GM21576 (cell line): ENCODE data around the gene VASP.

Experiments used
- ATAC-seq: cut with Tn5 transposase; IDR thresholded peaks from one replicate; pipeline ENCODE4 v1.9.1; 2021; ENCODE audit warnings: mild to moderate bottlenecking, moderate library complexity; ENCODE audit not compliant: unreplicated experiment

The VASP gene

GRCh38 chr19:45547965-45548609, 40.8 kb downstream of the VASP start:
- no peak for ATAC-seq

DNA sequence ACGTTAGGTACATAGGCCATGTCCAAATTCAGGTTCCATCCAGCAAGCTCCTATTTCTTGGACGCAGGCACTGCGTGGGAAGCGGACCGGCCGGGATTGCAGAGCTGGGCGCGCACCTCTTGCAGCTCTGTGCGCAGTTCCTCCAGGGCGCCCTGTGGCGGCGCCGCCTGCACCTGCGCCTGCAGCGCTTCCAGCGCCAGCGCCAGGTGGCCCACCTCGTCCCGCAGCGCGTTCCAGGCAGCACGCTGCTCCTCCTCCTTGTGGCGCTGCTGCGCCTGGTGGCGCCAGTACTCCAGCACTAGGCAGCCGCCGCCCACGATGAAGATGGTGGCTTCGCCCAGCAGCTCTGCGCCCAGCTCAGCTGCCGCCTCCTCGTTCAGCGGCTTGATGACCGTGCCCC, 46.2 kb downstream of the VASP start:
- ATAC-seq: no peak

DNA sequence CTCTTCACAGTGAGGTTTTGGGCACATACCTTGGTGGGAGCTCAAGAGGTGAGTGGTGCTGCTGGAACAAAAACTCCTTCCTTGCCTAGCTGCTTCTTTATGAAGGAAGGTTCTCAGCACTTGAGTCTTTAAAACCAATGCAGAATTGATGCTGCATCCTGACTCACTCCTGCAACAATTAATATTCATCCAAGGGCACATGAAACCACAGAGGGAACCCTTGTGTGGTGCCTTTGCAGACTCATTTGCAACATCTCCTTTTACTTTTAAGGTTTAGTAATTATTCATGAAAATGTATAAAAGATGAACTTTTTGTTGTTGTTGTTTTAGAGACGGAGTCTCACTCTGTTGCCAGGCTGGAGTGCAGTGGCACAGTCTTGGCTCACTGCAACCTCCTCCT, 47.2 kb downstream of the VASP start:
- ATAC-seq: no peak

GRCh38 chr19:45556835-45557234, 49.6 kb downstream of the VASP start:
- no peak for ATAC-seq

DNA sequence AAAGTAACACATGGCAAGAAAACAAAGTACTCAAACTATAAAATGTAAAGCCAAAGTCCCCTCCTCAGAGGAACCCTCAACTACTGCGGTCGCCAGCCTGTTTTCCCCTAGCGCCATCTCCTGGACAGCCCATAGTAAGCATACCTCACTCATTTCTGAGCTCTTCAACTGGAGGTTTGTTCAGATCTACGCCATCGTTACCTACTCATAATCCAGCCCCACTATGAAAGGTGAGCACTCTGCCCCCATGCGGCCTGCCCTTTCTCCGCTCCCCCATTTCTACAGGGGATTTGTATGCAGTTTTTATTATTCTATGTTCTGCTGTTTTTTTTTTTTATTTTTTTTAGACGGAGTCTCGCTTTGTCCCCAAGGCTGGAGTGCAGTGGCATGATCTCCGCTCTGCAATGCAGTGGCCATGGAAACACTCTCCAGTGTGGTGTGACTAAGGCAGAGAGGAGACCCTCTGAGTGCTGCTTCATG, 51.2 kb downstream of the VASP start:
- ATAC-seq: no peak

GRCh38 chr19:45560038-45560437, 52.8 kb downstream of the VASP start:
- no peak for ATAC-seq

- ATAC-seq: no peak
Observed at GRCh38 chr19:45560686-45561085, 53.4 kb downstream of the VASP start.

- no peak for ATAC-seq
Observed at GRCh38 chr19:45564131-45564780, 57.0 kb downstream of the VASP start.

- no peak for ATAC-seq
Observed at GRCh38 chr19:45567609-45568008, 60.3 kb downstream of the VASP start.

GRCh38 chr19:45568732-45569131, 61.5 kb downstream of the VASP start:
- ATAC-seq: no peak

DNA sequence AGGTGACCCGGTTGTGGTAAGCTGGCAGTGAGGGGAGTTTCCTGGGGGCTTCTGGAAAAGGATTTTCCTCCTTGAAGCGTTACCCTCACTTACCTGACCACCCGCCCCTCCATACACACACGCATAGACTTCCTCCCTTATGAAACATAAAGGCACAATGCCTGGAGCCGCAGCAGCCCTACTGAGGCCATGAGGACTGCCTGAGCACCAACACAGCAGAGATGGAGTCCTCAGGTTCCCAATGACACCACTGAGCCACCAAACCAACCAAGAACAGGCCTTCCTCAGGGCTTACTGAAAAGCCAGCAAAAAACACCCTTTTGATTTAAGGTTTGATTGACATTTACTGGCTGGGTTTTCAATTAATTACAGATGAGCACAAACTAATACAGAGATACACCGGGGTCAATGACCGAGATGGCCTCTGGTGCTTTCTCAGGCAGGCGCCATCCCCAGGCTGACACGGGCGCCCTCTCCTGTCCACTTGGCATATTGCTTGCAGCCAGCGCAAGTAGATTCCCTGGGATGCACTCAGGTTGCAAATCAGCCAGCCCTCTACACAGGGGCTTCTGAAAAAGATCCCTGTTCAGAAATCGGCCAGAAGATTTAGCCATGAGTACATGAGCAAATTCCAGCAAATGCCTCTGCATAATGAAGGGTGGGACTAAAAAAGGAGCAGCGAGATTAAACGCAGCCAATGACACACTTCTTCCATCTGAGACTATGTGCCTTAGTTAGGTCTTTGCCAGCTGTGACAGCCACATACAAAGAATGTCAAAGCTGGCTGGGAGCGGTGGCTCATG, 62.5 kb downstream of the VASP start:
- ATAC-seq: no peak

- no peak for ATAC-seq
Observed at GRCh38 chr19:45571457-45572220, 64.4 kb downstream of the VASP start.

DNA sequence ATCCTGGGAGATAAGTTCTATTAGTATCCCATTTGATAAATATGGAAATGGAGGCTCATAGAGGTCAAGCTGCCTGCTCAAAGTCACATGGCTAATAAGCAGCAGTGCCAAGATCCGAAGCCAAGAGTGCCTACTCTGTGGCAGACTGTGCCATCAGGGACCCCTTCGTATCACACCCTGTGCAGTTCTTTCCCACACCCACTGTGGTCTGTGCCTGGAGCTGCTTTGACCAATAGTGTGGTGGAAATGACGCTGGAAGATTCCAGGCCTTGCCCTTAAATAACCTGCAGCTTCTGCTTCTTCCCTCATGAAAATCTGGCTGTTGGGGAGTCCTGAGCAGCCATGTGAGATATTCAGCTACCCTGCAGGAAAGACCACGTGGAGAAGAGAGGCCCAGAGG, 67.2 kb downstream of the VASP start:
- no peak for ATAC-seq

- ATAC-seq: no peak
Observed at GRCh38 chr19:45575216-45575615, 67.9 kb downstream of the VASP start.
